Omental fat pad (tissue), 4 donors: ENCODE results near the gene FXYD1. TPM values are rescaled to one million over a fixed set of nuclear protein-coding genes. Genes with fewer than 3 reads are reported as not detected.
A peak's percentile ranks its signal among the peaks of the same experiment; 100 is the strongest.

Experiments
- ATAC-seq: fragments of 150-250 bp; one replicate; pipeline ENCODE4 v1.9.1; 2016; ENCODE audit warnings: mild to moderate bottlenecking, moderate library complexity; ENCODE audit not compliant: low FRiP score
- DNase-seq: peaks from one replicate; pipeline ENCODE4 v3.0.0-alpha.2; 2019; ENCODE audit warnings: low spot score
- CTCF ChIP-seq, 3 donors: fragments of 450-650 bp; IDR thresholded peaks; one replicate each; pipeline ENCODE4 v1.5.1; 2016 to 2017; ENCODE audit warnings: antibody characterized with exemption in 3 of 3, mild to moderate bottlenecking in 3 of 3, moderate library complexity in 2 of 3
- total RNA-seq, 4 donors: library from RNA; depleted of rRNA; stranded (reverse); fragments of >200 nt; gene quantifications; one replicate each; pipeline ENCODE4 v1.1.0, GENCODE V29; 2016

Gene FXYD1
- total RNA-seq, 4 donors from 2014 or later: 20.5 to 32.2 (median 25.7) TPM

GRCh38 chr19:35122687-35123551, 15.7 kb upstream of the FXYD1 start:
- ATAC-seq: no peak
- TF ChIP-seq CTCF (IDR thresholded peaks at IDR 0.05): no peak
- no peak for DNase-seq

- TF ChIP-seq CTCF (IDR thresholded peaks at IDR 0.05): no peak
- no peak for ATAC-seq
- no peak for DNase-seq
Measured at GRCh38 chr19:35123573-35123972, 15.1 kb upstream of the FXYD1 start.

GRCh38 chr19:35124098-35125060, 14.2 kb upstream of the FXYD1 start:
- peak; percentile 89 for ATAC-seq
- peak; percentile 87 for DNase-seq
- TF ChIP-seq CTCF (IDR thresholded peaks at IDR 0.05): no peak

GRCh38 chr19:35125270-35125717, 13.3 kb upstream of the FXYD1 start:
- DNase-seq: no peak
- no peak for ATAC-seq
- TF ChIP-seq CTCF (IDR thresholded peaks at IDR 0.05): no peak

- no peak for DNase-seq
- no peak for TF ChIP-seq CTCF (IDR thresholded peaks at IDR 0.05)
- ATAC-seq: no peak
Measured at GRCh38 chr19:35125749-35126623, 12.6 kb upstream of the FXYD1 start.

GRCh38 chr19:35126624-35126959, 12.0 kb upstream of the FXYD1 start:
- no peak for ATAC-seq
- no peak for TF ChIP-seq CTCF (IDR thresholded peaks at IDR 0.05)

More at GRCh38 chr19:35126624-35126959, 12.0 kb upstream of the FXYD1 start:
- DNase-seq: no peak
